NT2/D1 (cell line): Measurements from ENCODE around the gene ACTR5.

Source experiments
- YY1 ChIP-seq: IDR thresholded peaks from 2 replicates; pipeline ENCODE4 v1.6.1; 2011; ENCODE audit not compliant: insufficient read length, insufficient read depth
- ZNF274 ChIP-seq: IDR thresholded peaks from 2 replicates; pipeline ENCODE4 v1.6.1; 2011; ENCODE audit warnings: mild to moderate bottlenecking, low read depth, low read length

DNA sequence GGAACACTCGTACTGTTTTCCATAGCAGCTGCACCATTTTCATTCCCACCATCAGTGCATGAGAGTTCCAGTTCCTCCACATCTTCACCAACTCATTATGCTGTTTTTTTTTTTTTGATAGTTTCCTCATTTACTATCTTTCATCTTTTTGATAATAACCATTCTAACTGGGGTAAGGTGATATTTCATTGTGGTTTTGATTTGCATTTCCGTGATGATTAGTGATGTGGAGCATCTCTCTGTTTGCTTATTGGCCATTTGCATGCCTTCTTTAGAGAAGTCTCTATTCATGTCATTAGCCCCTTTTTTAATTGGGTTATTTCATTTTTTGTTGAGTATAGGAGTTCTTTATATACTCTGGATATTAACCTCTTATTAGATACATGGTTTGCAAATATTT lies 25.9 kb downstream of the ACTR5 start:
- TF ChIP-seq YY1 (no peak), ZNF274 (no peak)
